CD8-positive, alpha-beta memory T cell (primary cell): Measurements from ENCODE around the gene C10orf95. TPM values are rescaled to one million over a fixed set of nuclear protein-coding genes. Genes with fewer than 3 reads are reported as not detected.
A peak's percentile ranks its signal among the peaks of the same experiment; 100 is the strongest.

Experiments used
- CTCF ChIA-PET: fragments of 350-600 bp; sonication (Branson Sonifier 250); formaldehyde crosslinking; loops from one replicate; lab custom pipeline; 2021; ENCODE audit warnings: antibody characterized with exemption; lab: Charles Lee
- POLR2A ChIA-PET: fragments of 350-600 bp; sonication (Branson Sonifier 250); formaldehyde crosslinking; loops from one replicate; lab custom pipeline; 2021; ENCODE audit warnings: antibody characterized with exemption; lab: Charles Lee
- DNase-seq, 5 donors: peaks; one replicate each; pipeline versions ENCODE4 v3.0.0 to v3.0.0-alpha.2; 2020 to 2022; ENCODE audit warnings: mixed read lengths in 1 of 5
- H3K27ac ChIP-seq: one replicate; pipeline ENCODE4 v1.7.0; 2013; ENCODE audit warnings: low read depth, mild to moderate bottlenecking, low read length, moderate library complexity
- H3K27me3 ChIP-seq: 2 replicates; pipeline ENCODE4 v1.7.0; 2013; ENCODE audit warnings: low read length, mild to moderate bottlenecking; ENCODE audit not compliant: insufficient read depth, poor library complexity, severe bottlenecking
- H3K36me3 ChIP-seq: 2 replicates; pipeline ENCODE4 v1.7.0; 2013; ENCODE audit warnings: mild to moderate bottlenecking, low read length, moderate library complexity; ENCODE audit not compliant: insufficient read depth
- H3K4me1 ChIP-seq: 2 replicates; pipeline ENCODE4 v1.7.0; 2013; ENCODE audit warnings: mild to moderate bottlenecking, low read length, moderate library complexity; ENCODE audit not compliant: insufficient read depth
- H3K4me3 ChIP-seq: 2 replicates; pipeline ENCODE4 v1.7.0; 2013; ENCODE audit warnings: mild to moderate bottlenecking, low read length
- H3K9me3 ChIP-seq: 2 replicates; pipeline ENCODE4 v1.7.0; 2013; ENCODE audit warnings: mild to moderate bottlenecking, low read length
- H3K27ac Mint-ChIP-seq, 8 donors: one replicate each; pipeline ENCODE4 v1.8.0; 2020 to 2021; ENCODE audit warnings: mixed read lengths in 8 of 8, mild to moderate bottlenecking in 6 of 8, inconsistent platforms in 3 of 8, moderate library complexity in 3 of 8
- H3K27me3 Mint-ChIP-seq, 2 donors: one replicate each; pipeline ENCODE4 v1.8.0; 2020 to 2021; ENCODE audit warnings: mixed read lengths in 2 of 2, mild to moderate bottlenecking in 1 of 2, moderate library complexity in 1 of 2
- H3K36me3 Mint-ChIP-seq, 3 donors: one replicate each; pipeline ENCODE4 v1.8.0; 2020 to 2021; ENCODE audit warnings: mixed read lengths in 3 of 3, inconsistent platforms in 1 of 3, mild to moderate bottlenecking in 1 of 3
- H3K4me1 Mint-ChIP-seq, 3 donors: one replicate each; pipeline ENCODE4 v1.8.0; 2020 to 2021; ENCODE audit warnings: mixed read lengths in 3 of 3, inconsistent platforms in 1 of 3, mild to moderate bottlenecking in 1 of 3
- H3K4me3 Mint-ChIP-seq, 7 donors: one replicate each; pipeline ENCODE4 v1.8.0; 2020 to 2021; ENCODE audit warnings: mixed read lengths in 7 of 7, mild to moderate bottlenecking in 6 of 7, moderate library complexity in 4 of 7, inconsistent platforms in 2 of 7
- H3K9me3 Mint-ChIP-seq, 5 donors: one replicate each; pipeline ENCODE4 v1.8.0; 2020 to 2022; ENCODE audit warnings: mixed read lengths in 5 of 5, mild to moderate bottlenecking in 3 of 5, moderate library complexity in 2 of 5, inconsistent platforms in 1 of 5
- polyA plus RNA-seq: library from polyadenylated mRNA; unstranded; fragments of 300-500 nt; fragmentation: Illumina TruSeq; gene quantifications from one replicate; pipeline ENCODE4 v1.2.3, GENCODE V29; 2021
- total RNA-seq, 2 experiments: library from RNA; stranded (reverse); gene quantifications; one replicate each; pipeline ENCODE4 v1.2.3, GENCODE V29; 2021

The C10orf95 gene
- total and polyA plus RNA-seq, 3 experiments from 2014 or later, result 0.57 to 0.70 (median 0.62) TPM

DNA sequence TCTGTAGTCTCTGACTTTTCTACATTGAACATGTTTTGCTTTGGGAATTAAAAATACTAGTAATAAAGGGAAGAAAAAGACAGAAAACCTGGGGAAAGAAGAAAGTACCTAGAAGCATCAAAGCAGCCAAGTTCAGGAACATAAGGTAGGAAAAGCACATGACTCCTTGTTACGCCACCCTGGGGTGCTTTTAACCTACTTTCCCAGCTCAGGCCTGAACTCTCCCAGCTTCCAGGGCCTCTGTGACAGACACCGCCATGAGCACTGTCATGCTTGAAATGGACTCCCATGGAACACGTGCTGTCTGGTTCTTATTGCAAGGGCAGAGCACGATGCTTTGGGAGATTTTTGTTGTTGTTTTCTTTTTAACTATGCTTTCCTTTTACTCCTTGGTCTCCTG lies 39.8 kb upstream of the C10orf95 start:
- Histone ChIP-seq H3K9me3 (no peaks in the 10 kb centered on the region), H3K27me3 (no peaks in the 10 kb centered on the region), H3K36me3 (peaks cover 14% of the 10 kb centered on the region), H3K4me3 (no peak overlapping the region), H3K27ac (no peak overlapping the region), H3K4me1 (no peaks in the 10 kb centered on the region)
- peaks cover 18 to 33% (median 18%) of the 10 kb centered on the region in 3 donors for H3K4me1 Mint-ChIP-seq
- H3K27me3 Mint-ChIP-seq, result no peaks in the 10 kb centered on the region
- ChIA-PET CTCF (interaction anchor here (1.6 kb wide), 1 partner anchor 12 kb away, joined by 4 read pairs; no protein-coding TSS in a partner anchor), POLR2A (no interaction called here)
- H3K27ac Mint-ChIP-seq, result peak overlapping the region in 1 of 8 donors; percentile 11
- H3K4me3 Mint-ChIP-seq, result no peak overlapping the region
- DNase-seq, result no peak
- H3K36me3 Mint-ChIP-seq, result peaks cover 0 to 66% (median 4%) of the 10 kb centered on the region in 3 donors
- no peaks in the 10 kb centered on the region for H3K9me3 Mint-ChIP-seq

- Histone ChIP-seq H3K9me3 (no peaks in the 10 kb centered on the region), H3K27me3 (no peaks in the 10 kb centered on the region), H3K27ac (no peak overlapping the region), H3K4me3 (no peak overlapping the region), H3K4me1 (no peaks in the 10 kb centered on the region), H3K36me3 (peaks cover 62% of the 10 kb centered on the region)
- Mint-ChIP-seq H3K27me3 (no peaks in the 10 kb centered on the region), H3K4me1 (no peaks in the 10 kb centered on the region), H3K9me3 (no peaks in the 10 kb centered on the region), H3K4me3 (no peak overlapping the region), H3K27ac (peak overlapping the region in 1 of 8 donors; percentile 26), H3K36me3 (peaks cover 3 to 94% (median 12%) of the 10 kb centered on the region in 3 donors)
- CTCF ChIA-PET, result interaction anchor here (1.1 to 1.4 kb wide), 2 partner anchors 34 to 92 kb away, joined by 3 read pairs; partner anchors contain the start of gene C10orf95
- POLR2A ChIA-PET, result no interaction called here
- DNase-seq, result no peak
These were observed 33.9 kb upstream of the C10orf95 start for GRCh38 chr10:102485093-102485784.

- Histone ChIP-seq H3K4me1 (no peaks in the 10 kb centered on the region), H3K27ac (no peak overlapping the region), H3K9me3 (no peaks in the 10 kb centered on the region), H3K27me3 (no peaks in the 10 kb centered on the region), H3K4me3 (no peak overlapping the region), H3K36me3 (peaks cover 62% of the 10 kb centered on the region)
- peaks cover 3 to 95% (median 12%) of the 10 kb centered on the region in 3 donors for H3K36me3 Mint-ChIP-seq
- H3K27ac Mint-ChIP-seq, result peak overlapping the region in 1 of 8 donors; percentile 21
- ChIA-PET POLR2A (no interaction called here), CTCF (interaction anchor here (1.1 to 3.2 kb wide), 4 partner anchors 22 to 132 kb away, joined by 3 to 10 read pairs (median 4); partner anchors contain the start of gene C10orf95)
- no peak for DNase-seq
- H3K9me3 Mint-ChIP-seq, result no peaks in the 10 kb centered on the region
- H3K27me3 Mint-ChIP-seq, result no peaks in the 10 kb centered on the region
- peaks cover 1 to 2% (median 1%) of the 10 kb centered on the region in 3 donors for H3K4me1 Mint-ChIP-seq
- H3K4me3 Mint-ChIP-seq, result no peak overlapping the region
These were observed 32.7 kb upstream of the C10orf95 start for GRCh38 chr10:102484021-102484420.

- CTCF ChIA-PET, result interaction anchor here (1.2 to 4.1 kb wide), 7 partner anchors 11 to 250 kb away, joined by 3 to 34 read pairs (median 13); partner anchors contain the start of genes C10orf95 and NFKB2
- peaks cover 3% of the 10 kb centered on the region for H3K4me1 ChIP-seq
- Mint-ChIP-seq H3K27ac (peak overlapping the region in 2 of 8 donors; percentile 66 to 85), H3K9me3 (no peaks in the 10 kb centered on the region), H3K27me3 (no peaks in the 10 kb centered on the region), H3K36me3 (peaks cover 0 to 65% (median 7%) of the 10 kb centered on the region in 3 donors), H3K4me1 (peaks cover 4 to 6% (median 5%) of the 10 kb centered on the region in 3 donors), H3K4me3 (no peak overlapping the region)
- H3K27me3 ChIP-seq, result no peaks in the 10 kb centered on the region
- peaks cover 40% of the 10 kb centered on the region for H3K36me3 ChIP-seq
- H3K9me3 ChIP-seq, result no peaks in the 10 kb centered on the region
- no peak overlapping the region for H3K27ac ChIP-seq
- POLR2A ChIA-PET, result no interaction called here
- no peak overlapping the region for H3K4me3 ChIP-seq
- DNase-seq, result peak in 1 of 5 donors; percentile 33
These were observed 29.1 kb upstream of the C10orf95 start for GRCh38 chr10:102480396-102480795.

GRCh38 chr10:102479651-102480050 lies 28.3 kb upstream of the C10orf95 start:
- Mint-ChIP-seq H3K9me3 (no peaks in the 10 kb centered on the region), H3K27me3 (no peaks in the 10 kb centered on the region), H3K36me3 (peaks cover 0 to 57% (median 5%) of the 10 kb centered on the region in 3 donors), H3K27ac (peak overlapping the region in 5 of 8 donors; percentile 54 to 75 (median 68)), H3K4me1 (peaks cover 5 to 6% (median 6%) of the 10 kb centered on the region in 3 donors), H3K4me3 (no peak overlapping the region)
- CTCF ChIA-PET, result interaction anchor here (1.1 to 4.1 kb wide), 18 partner anchors 11 to 310 kb away, joined by 3 to 34 read pairs (median 6); partner anchors contain the start of genes C10orf95 and NFKB2
- POLR2A ChIA-PET, result interaction anchor here (1.0 kb wide), 1 partner anchor 86 kb away, joined by 3 read pairs; no protein-coding TSS in a partner anchor
- Histone ChIP-seq H3K27me3 (no peaks in the 10 kb centered on the region), H3K36me3 (peaks cover 33% of the 10 kb centered on the region), H3K4me1 (peaks cover 3% of the 10 kb centered on the region), H3K27ac (no peak overlapping the region), H3K4me3 (no peak overlapping the region), H3K9me3 (no peaks in the 10 kb centered on the region)
- DNase-seq, result no peak

GRCh38 chr10:102476466-102477141 lies 25.3 kb upstream of the C10orf95 start:
- H3K9me3 Mint-ChIP-seq, result no peaks in the 10 kb centered on the region
- no peak overlapping the region for H3K27ac ChIP-seq
- peaks cover 6% of the 10 kb centered on the region for H3K36me3 ChIP-seq
- no peaks in the 10 kb centered on the region for H3K27me3 ChIP-seq
- H3K36me3 Mint-ChIP-seq, result peaks cover 0 to 27% (median 2%) of the 10 kb centered on the region in 3 donors
- H3K27me3 Mint-ChIP-seq, result no peaks in the 10 kb centered on the region
- H3K4me3 Mint-ChIP-seq, result no peak overlapping the region
- peaks cover 16% of the 10 kb centered on the region for H3K4me1 ChIP-seq
- peaks cover 16 to 23% (median 18%) of the 10 kb centered on the region in 3 donors for H3K4me1 Mint-ChIP-seq
- H3K9me3 ChIP-seq, result no peaks in the 10 kb centered on the region
- H3K4me3 ChIP-seq, result no peak overlapping the region
- POLR2A ChIA-PET, result no interaction called here
- CTCF ChIA-PET, result interaction anchor here (1.0 to 1.8 kb wide), 4 partner anchors 73 to 246 kb away, joined by 3 to 5 read pairs (median 4); no protein-coding TSS in a partner anchor
- peak in 2 of 5 donors; percentile 22 to 43 for DNase-seq
- H3K27ac Mint-ChIP-seq, result peak overlapping the region in 4 of 8 donors; percentile 38 to 68 (median 46)

- Histone ChIP-seq H3K4me1 (peaks cover 16% of the 10 kb centered on the region), H3K4me3 (no peak overlapping the region), H3K9me3 (no peaks in the 10 kb centered on the region), H3K36me3 (no peaks in the 10 kb centered on the region), H3K27me3 (no peaks in the 10 kb centered on the region), H3K27ac (no peak overlapping the region)
- H3K4me3 Mint-ChIP-seq, result no peak overlapping the region
- peaks cover 16 to 23% (median 18%) of the 10 kb centered on the region in 3 donors for H3K4me1 Mint-ChIP-seq
- no peaks in the 10 kb centered on the region for H3K9me3 Mint-ChIP-seq
- no peaks in the 10 kb centered on the region for H3K27me3 Mint-ChIP-seq
- POLR2A ChIA-PET, result no interaction called here
- peak in 1 of 5 donors; percentile 42 for DNase-seq
- peaks cover 0 to 18% (median 2%) of the 10 kb centered on the region in 3 donors for H3K36me3 Mint-ChIP-seq
- H3K27ac Mint-ChIP-seq, result peak overlapping the region in 3 of 8 donors; percentile 23 to 65 (median 43)
- CTCF ChIA-PET, result interaction anchor here (1.0 to 1.8 kb wide), 3 partner anchors 72 to 245 kb away, joined by 3 to 5 read pairs (median 3); no protein-coding TSS in a partner anchor
These were observed 24.2 kb upstream of the C10orf95 start for GRCh38 chr10:102475451-102476040.
